GM21737 (cell line): ENCODE measurements around the gene XAGE3.
"Not testable (repeated sequence)": the region's sequence is repeated elsewhere in the genome, so short reads cannot be mapped to it uniquely, and the experiment has no call there.

Source experiments
- ATAC-seq: cut with Tn5 transposase; IDR thresholded peaks from one replicate; pipeline ENCODE4 v1.9.1; 2021; ENCODE audit warnings: mild to moderate bottlenecking, moderate library complexity; ENCODE audit not compliant: unreplicated experiment

XAGE3 gene

DNA sequence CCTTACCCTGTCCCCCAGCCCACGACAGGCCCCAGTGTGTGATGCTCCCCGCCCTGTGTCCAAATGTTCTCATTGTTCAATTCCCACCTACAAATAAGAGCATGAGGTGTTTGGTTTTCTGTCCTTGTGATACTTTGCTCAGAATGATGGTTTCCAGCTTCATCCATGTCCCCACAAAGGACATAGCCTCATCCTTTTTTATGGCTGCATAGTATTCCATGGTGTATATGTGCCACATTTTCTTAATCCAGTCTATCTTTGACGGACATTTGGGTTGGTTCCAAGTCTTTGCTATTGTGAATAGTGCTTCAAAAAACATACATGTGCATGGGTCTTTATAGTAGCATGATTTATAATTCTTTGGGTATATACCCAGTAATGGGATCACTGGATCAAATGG is 24.3 kb downstream of the XAGE3 start:
- not testable (repeated sequence) for ATAC-seq

DNA sequence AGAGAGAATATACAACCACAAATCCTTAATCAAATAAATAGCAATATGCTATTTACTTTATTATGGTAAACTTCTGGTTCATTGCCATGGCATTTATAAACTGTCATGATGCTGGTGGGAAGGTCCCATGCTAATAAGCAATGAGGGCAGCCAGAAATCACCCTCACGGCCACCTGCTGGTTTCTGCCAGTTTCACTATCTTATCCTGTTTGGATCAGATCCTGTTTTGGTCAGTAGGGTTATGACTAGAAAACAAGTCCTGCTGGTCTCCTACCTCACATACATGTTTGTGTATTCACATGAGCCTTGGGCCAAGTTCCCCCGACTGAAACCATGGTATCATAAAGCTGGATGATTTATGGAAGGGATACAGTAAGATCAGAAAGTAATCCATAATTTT is 28.7 kb downstream of the XAGE3 start:
- no peak for ATAC-seq

DNA sequence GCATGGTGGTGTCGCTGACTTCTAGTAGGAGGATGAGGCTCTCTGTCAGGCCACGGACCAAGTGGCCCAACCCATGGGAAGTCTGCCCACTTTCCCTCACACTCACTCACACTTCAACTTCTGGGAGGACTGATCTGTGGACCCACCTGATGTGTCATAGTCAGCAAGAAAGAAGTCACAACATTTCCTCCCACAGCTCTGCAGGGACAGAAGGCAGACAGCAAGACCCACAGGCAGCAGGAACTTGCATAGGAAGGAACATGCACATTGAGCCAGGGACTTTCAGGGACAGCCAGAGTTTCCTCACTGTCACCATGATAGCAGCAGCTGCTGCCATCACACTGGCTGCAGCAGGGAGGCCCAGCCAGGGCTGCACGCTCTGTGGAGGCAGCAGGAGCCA is 37.3 kb downstream of the XAGE3 start:
- no peak for ATAC-seq

DNA sequence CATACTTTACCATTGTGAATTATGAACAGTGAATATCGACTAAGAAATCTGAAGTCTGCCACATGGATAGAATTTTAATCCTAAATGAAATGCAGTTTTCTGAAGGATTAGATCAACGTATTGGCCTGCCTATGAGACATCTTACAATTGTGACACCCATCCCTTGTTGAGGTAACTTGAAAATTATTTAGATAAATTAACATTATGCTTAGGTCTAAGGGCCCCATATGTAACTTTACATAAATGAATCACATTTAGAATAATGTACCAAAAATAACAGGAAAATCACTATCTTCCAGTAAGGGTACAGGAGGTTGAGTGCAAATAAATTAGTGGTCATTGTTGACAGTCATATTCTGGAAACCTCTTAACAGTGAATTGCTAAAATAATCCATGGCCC is 43.3 kb downstream of the XAGE3 start:
- ATAC-seq = no peak

DNA sequence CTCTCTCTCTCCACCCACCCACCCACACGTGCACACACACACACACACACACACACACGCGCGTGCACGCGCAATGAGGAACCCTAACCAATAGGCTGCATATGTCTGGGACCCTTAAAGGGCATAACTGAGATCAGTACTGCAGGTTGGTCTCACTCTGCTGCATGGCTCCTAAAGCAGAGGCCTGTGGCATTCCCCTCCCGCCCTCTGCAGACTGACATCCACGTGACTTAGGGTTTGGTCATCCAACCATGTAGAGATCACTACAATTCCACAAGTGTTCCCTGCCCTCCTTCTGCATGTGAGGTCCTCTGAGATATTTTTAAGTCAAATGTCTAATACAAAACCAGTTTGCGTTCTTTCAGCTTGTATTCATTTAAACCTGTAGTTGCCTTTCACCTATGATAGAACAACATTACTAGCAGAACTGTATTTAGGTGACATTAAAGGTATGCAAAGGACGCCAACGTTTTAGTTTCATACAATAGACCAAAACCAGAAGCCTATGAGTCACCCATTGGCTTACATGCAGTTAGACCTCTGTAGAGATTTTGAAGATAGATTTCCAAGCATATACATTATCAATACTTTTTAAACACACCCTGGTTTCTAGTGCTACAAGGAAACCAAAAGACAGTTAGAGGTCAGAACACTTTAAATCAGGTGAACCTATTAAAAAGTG is 46.7 kb downstream of the XAGE3 start:
- ATAC-seq = no peak

DNA sequence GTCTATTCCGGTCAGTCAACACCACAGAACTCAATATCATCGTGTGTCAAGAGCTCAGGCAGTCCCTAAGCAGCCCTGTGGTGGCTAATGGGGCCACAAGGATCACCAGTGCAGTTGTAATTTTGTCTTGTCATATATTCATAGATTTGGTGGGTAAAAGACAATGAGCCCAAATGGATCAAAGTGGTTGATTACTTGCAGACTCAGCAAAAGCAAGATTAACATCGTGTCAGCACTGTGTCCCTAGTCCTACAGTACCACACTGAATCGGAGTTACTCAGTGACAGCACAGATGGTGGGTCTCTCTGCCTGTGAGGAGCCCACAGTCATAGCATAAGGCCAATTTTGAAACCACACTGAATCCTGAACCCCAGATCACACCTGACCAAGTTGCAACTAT is 48.1 kb downstream of the XAGE3 start:
- ATAC-seq = no peak
